HepG2 (cell line): ENCODE data around the gene CD81. TPM values are rescaled to one million over a fixed set of nuclear protein-coding genes. Genes with fewer than 3 reads are reported as not detected.
A peak's percentile ranks its signal among the peaks of the same experiment; 100 is the strongest.

Experiments used
- AKAP8 ChIP-seq: sonication (generic); formaldehyde crosslinking; IDR thresholded peaks from 2 replicates; pipeline ENCODE4 v1.5.1; 2020; ENCODE audit warnings: mild to moderate bottlenecking, missing genetic modification reagents
- IRF2 ChIP-seq: IDR thresholded peaks from 2 replicates; pipeline ENCODE4 v1.6.1; 2018; ENCODE audit warnings: missing genetic modification reagents, missing compliant biosample characterization
- ISL2 ChIP-seq: sonication (generic); formaldehyde crosslinking; IDR thresholded peaks from 2 replicates; pipeline ENCODE4 v1.5.0; 2020; ENCODE audit warnings: missing genetic modification reagents
- MBNL3 ChIP-seq: fragments of 250-450 bp; sonication (Bioruptor Pico); conservative IDR thresholded peaks from 2 replicates; pipeline ENCODE4 v1.8.0; 2022; ENCODE audit warnings: mild to moderate bottlenecking, inconsistent platforms
- MLLT10 ChIP-seq: sonication (generic); formaldehyde crosslinking; IDR thresholded peaks from 2 replicates; pipeline ENCODE4 v1.4.0; 2020; ENCODE audit warnings: missing genetic modification reagents
- MYC ChIP-seq: sonication (generic); formaldehyde crosslinking; IDR thresholded peaks from 2 replicates; pipeline ENCODE4 v1.9.0; 2021; ENCODE audit warnings: missing genetic modification reagents, borderline replicate concordance
- NFYB ChIP-seq: sonication (generic); formaldehyde crosslinking; IDR thresholded peaks from 2 replicates; pipeline ENCODE4 v1.4.0; 2020; ENCODE audit warnings: missing genetic modification reagents
- SSRP1 ChIP-seq: IDR thresholded peaks from 2 replicates; pipeline ENCODE4 v1.6.1; 2016; ENCODE audit warnings: control low read depth
- TBX2 ChIP-seq: sonication (generic); formaldehyde crosslinking; IDR thresholded peaks from 2 replicates; pipeline ENCODE4 v1.5.0; 2020; ENCODE audit warnings: missing genetic modification reagents, mild to moderate bottlenecking, borderline replicate concordance
- ZNF350 ChIP-seq: sonication (generic); formaldehyde crosslinking; IDR thresholded peaks from 2 replicates; pipeline ENCODE4 v1.4.0; 2020; ENCODE audit warnings: mild to moderate bottlenecking, low read depth, missing genetic modification reagents, borderline replicate concordance
- polyA plus RNA-seq, 8 experiments: library from polyadenylated mRNA; depleted of rRNA in 3 of 8; stranded (reverse) in 7 of 8; unstranded in 1 of 8; fragments of >200 nt; fragmentation: Illumina TruSeq in 4 of 8; extraction: Trizol in 4 of 8; gene quantifications; 2 replicates each; pipeline versions ENCODE4 v1.2.1 to v1.2.3, GENCODE V29; 2011 to 2016; ENCODE audit warnings: low read depth in 4 of 8, missing spikeins in 1 of 8, mixed read lengths in 1 of 8; ENCODE audit not compliant: insufficient read depth in 1 of 8
- total RNA-seq, 5 experiments: library from RNA; depleted of rRNA; stranded (reverse); fragments of >200 nt; fragmentation: Illumina TruSeq; extraction: Trizol; gene quantifications; 2 replicates each; pipeline ENCODE4 v1.2.3, GENCODE V29; 2016; ENCODE audit warnings: low read depth in 1 of 5
- TF ChIP-seq, protein P1 (sequence below): sonication (generic); formaldehyde crosslinking; IDR thresholded peaks from 2 replicates; pipeline ENCODE4 v1.5.0; 2020; ENCODE audit warnings: mild to moderate bottlenecking, missing genetic modification reagents
- TF ChIP-seq, protein P2 (sequence below): sonication (generic); formaldehyde crosslinking; IDR thresholded peaks from 2 replicates; pipeline ENCODE4 v1.4.0; 2020; ENCODE audit warnings: missing genetic modification reagents
- TF ChIP-seq, protein P3 (sequence below): sonication (generic); formaldehyde crosslinking; IDR thresholded peaks from 2 replicates; pipeline ENCODE4 v1.8.0; 2022; ENCODE audit warnings: missing genetic modification reagents, mild to moderate bottlenecking, moderate library complexity, borderline replicate concordance
- TF ChIP-seq, protein P4 (sequence below): sonication (generic); formaldehyde crosslinking; IDR thresholded peaks from 2 replicates; pipeline ENCODE4 v1.8.0; 2022; ENCODE audit warnings: mild to moderate bottlenecking, missing genetic modification reagents, moderate library complexity
- TF ChIP-seq, protein P5 (sequence below): sonication (generic); formaldehyde crosslinking; IDR thresholded peaks from 2 replicates; pipeline ENCODE4 v1.8.1; 2023; ENCODE audit warnings: mild to moderate bottlenecking, missing genetic modification reagents, borderline replicate concordance
- TF ChIP-seq, protein P6 (sequence below): sonication (generic); formaldehyde crosslinking; IDR thresholded peaks from 2 replicates; pipeline ENCODE4 v1.4.0; 2020; ENCODE audit warnings: missing genetic modification reagents

The CD81 gene
- total and polyA plus RNA-seq, 2 of the 13 experiments (the other 11 are each of a cell fraction or from before 2014, with no cell fraction given) = not detected

DNA sequence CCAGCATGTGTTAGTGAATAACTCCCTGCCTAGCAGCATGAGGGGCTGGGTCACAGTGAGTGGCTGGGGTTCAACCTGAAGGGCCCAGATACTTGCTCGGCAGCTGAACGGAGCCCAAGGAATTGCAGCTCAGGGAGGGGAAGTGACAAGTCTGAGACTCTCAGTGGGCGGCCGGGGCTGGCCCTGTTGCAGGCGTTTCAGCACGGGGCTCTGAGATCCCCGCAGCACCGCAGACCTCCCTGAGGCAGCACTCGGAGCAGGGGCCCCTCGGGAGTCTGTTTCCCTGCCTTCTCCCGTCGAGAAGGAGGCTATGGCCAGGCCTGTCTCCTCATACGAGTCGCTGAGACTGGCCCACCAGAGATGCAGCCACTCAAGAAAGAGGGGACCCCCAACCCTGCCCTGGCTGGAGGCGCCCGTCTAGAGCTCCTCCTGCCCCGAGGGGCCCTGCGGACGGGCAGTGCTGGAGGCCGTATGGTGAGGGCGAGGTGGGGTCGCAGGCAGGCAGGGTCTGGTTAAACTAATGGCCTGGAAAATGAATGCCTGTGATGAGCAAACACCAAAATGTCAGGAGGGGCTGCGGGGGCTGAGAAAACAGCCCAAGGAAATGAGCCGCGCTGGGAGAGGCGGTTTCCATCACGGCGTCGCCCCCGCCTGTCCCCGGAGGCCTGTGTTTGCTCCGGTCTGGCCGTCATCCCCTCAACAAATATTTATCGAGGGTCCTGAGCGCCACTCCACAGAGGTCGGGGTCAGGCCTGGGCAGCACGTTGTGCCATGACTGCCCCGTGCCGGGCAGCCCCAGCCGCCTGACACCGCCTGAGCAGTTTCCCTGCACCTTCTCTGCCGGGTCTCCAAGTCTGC lies 32.7 kb downstream of the CD81 start (continued):
- TF ChIP-seq AKAP8 (CRISPR knock-in tag) = peak; percentile 57; the same call in 1 of the 2 replicates
- TF ChIP-seq ISL2 (CRISPR knock-in tag) = peak; percentile 64
- TF ChIP-seq IRF2 = no peak; the same call in 1 of the 2 replicates
- TF ChIP-seq NFYB (CRISPR knock-in tag) = no peak
- TF ChIP-seq, protein P1, sequence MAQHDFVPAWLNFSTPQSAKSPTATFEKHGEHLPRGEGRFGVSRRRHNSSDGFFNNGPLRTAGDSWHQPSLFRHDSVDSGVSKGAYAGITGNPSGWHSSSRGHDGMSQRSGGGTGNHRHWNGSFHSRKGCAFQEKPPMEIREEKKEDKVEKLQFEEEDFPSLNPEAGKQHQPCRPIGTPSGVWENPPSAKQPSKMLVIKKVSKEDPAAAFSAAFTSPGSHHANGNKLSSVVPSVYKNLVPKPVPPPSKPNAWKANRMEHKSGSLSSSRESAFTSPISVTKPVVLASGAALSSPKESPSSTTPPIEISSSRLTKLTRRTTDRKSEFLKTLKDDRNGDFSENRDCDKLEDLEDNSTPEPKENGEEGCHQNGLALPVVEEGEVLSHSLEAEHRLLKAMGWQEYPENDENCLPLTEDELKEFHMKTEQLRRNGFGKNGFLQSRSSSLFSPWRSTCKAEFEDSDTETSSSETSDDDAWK (CRISPR knock-in tag) = no peak
- peak; percentile 24; the same call in 1 of the 2 replicates for TF ChIP-seq MYC (CRISPR knock-in tag)
- peak; percentile 72; the same call in 1 of the 2 replicates for TF ChIP-seq TBX2 (CRISPR knock-in tag)
- TF ChIP-seq, protein P2, sequence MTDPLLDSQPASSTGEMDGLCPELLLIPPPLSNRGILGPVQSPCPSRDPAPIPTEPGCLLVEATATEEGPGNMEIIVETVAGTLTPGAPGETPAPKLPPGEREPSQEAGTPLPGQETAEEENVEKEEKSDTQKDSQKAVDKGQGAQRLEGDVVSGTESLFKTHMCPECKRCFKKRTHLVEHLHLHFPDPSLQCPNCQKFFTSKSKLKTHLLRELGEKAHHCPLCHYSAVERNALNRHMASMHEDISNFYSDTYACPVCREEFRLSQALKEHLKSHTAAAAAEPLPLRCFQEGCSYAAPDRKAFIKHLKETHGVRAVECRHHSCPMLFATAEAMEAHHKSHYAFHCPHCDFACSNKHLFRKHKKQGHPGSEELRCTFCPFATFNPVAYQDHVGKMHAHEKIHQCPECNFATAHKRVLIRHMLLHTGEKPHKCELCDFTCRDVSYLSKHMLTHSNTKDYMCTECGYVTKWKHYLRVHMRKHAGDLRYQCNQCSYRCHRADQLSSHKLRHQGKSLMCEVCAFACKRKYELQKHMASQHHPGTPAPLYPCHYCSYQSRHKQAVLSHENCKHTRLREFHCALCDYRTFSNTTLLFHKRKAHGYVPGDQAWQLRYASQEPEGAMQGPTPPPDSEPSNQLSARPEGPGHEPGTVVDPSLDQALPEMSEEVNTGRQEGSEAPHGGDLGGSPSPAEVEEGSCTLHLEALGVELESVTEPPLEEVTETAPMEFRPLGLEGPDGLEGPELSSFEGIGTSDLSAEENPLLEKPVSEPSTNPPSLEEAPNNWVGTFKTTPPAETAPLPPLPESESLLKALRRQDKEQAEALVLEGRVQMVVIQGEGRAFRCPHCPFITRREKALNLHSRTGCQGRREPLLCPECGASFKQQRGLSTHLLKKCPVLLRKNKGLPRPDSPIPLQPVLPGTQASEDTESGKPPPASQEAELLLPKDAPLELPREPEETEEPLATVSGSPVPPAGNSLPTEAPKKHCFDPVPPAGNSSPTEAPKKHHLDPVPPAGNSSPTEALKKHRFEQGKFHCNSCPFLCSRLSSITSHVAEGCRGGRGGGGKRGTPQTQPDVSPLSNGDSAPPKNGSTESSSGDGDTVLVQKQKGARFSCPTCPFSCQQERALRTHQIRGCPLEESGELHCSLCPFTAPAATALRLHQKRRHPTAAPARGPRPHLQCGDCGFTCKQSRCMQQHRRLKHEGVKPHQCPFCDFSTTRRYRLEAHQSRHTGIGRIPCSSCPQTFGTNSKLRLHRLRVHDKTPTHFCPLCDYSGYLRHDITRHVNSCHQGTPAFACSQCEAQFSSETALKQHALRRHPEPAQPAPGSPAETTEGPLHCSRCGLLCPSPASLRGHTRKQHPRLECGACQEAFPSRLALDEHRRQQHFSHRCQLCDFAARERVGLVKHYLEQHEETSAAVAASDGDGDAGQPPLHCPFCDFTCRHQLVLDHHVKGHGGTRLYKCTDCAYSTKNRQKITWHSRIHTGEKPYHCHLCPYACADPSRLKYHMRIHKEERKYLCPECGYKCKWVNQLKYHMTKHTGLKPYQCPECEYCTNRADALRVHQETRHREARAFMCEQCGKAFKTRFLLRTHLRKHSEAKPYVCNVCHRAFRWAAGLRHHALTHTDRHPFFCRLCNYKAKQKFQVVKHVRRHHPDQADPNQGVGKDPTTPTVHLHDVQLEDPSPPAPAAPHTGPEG = no peak
- no peak for TF ChIP-seq MLLT10 (CRISPR knock-in tag)
- TF ChIP-seq, protein P3, sequence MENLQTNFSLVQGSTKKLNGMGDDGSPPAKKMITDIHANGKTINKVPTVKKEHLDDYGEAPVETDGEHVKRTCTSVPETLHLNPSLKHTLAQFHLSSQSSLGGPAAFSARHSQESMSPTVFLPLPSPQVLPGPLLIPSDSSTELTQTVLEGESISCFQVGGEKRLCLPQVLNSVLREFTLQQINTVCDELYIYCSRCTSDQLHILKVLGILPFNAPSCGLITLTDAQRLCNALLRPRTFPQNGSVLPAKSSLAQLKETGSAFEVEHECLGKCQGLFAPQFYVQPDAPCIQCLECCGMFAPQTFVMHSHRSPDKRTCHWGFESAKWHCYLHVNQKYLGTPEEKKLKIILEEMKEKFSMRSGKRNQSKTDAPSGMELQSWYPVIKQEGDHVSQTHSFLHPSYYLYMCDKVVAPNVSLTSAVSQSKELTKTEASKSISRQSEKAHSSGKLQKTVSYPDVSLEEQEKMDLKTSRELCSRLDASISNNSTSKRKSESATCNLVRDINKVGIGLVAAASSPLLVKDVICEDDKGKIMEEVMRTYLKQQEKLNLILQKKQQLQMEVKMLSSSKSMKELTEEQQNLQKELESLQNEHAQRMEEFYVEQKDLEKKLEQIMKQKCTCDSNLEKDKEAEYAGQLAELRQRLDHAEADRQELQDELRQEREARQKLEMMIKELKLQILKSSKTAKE (CRISPR knock-in tag) = peak; percentile 91
- TF ChIP-seq, protein P4, sequence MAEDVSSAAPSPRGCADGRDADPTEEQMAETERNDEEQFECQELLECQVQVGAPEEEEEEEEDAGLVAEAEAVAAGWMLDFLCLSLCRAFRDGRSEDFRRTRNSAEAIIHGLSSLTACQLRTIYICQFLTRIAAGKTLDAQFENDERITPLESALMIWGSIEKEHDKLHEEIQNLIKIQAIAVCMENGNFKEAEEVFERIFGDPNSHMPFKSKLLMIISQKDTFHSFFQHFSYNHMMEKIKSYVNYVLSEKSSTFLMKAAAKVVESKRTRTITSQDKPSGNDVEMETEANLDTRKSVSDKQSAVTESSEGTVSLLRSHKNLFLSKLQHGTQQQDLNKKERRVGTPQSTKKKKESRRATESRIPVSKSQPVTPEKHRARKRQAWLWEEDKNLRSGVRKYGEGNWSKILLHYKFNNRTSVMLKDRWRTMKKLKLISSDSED (CRISPR knock-in tag) = no peak
- TF ChIP-seq, protein P5, sequence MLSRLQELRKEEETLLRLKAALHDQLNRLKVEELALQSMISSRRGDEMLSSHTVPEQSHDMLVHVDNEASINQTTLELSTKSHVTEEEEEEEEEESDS (CRISPR knock-in tag) = no peak
- TF ChIP-seq, protein P6, sequence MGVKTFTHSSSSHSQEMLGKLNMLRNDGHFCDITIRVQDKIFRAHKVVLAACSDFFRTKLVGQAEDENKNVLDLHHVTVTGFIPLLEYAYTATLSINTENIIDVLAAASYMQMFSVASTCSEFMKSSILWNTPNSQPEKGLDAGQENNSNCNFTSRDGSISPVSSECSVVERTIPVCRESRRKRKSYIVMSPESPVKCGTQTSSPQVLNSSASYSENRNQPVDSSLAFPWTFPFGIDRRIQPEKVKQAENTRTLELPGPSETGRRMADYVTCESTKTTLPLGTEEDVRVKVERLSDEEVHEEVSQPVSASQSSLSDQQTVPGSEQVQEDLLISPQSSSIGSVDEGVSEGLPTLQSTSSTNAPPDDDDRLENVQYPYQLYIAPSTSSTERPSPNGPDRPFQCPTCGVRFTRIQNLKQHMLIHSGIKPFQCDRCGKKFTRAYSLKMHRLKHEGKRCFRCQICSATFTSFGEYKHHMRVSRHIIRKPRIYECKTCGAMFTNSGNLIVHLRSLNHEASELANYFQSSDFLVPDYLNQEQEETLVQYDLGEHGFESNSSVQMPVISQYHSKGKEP (CRISPR knock-in tag) = no peak
- TF ChIP-seq ZNF350 (CRISPR knock-in tag) = no peak; the same call in 1 of the 2 replicates
- TF ChIP-seq MBNL3 (CRISPR knock-in tag) = no peak
- TF ChIP-seq SSRP1 (CRISPR knock-in tag) = no peak
